Lower lobe of right lung (tissue), 2 donors: ENCODE results near the gene VWA5B1. TPM values are rescaled to one million over a fixed set of nuclear protein-coding genes. Genes with fewer than 3 reads are reported as not detected.
"Not testable (repeated sequence)": the region's sequence is repeated elsewhere in the genome, so short reads cannot be mapped to it uniquely, and the experiment has no call there.

Source experiments
- ATAC-seq, 2 donors: fragments of 200-7000 bp; cut with Tn5 transposase; one replicate each; pipeline ENCODE4 v1.9.1; 2020 to 2022; ENCODE audit warnings: mild to moderate bottlenecking in 2 of 2, moderate library complexity in 2 of 2
- DNase-seq: peaks from one replicate; pipeline ENCODE4 v3.0.0-alpha.2; 2020
- H3K27ac ChIP-seq: fragments of 200-600 bp; one replicate; pipeline ENCODE4 v1.8.0; 2022
- H3K27me3 ChIP-seq: fragments of 200-600 bp; one replicate; pipeline ENCODE4 v1.8.0; 2022; ENCODE audit warnings: low read depth
- H3K36me3 ChIP-seq: fragments of 200-600 bp; one replicate; pipeline ENCODE4 v1.8.0; 2022; ENCODE audit warnings: mild to moderate bottlenecking
- H3K4me1 ChIP-seq: fragments of 200-600 bp; one replicate; pipeline ENCODE4 v1.8.0; 2022
- H3K4me3 ChIP-seq: fragments of 200-600 bp; one replicate; pipeline ENCODE4 v1.8.0; 2022; ENCODE audit warnings: mild to moderate bottlenecking
- H3K9me3 ChIP-seq: fragments of 200-600 bp; one replicate; pipeline ENCODE4 v1.8.0; 2022
- CTCF ChIP-seq: fragments of 200-600 bp; IDR thresholded peaks from one replicate; pipeline ENCODE4 v1.8.0; 2022; ENCODE audit warnings: antibody characterized with exemption, mild to moderate bottlenecking
- intact Hi-C: fragments of 100-400 bp; cut with DNase I; formaldehyde crosslinking; loops from one replicate; pipeline ENCODE4 v1.11.0; 2022
- total RNA-seq: library from RNA; stranded (reverse); fragmentation: NEBNext Ultra II Directional; extraction: Animal tissue kit (Norgen Biotek cat#: 25700); gene quantifications from one replicate; pipeline ENCODE4 v1.2.1, GENCODE V29; 2021
- donor health status: DM: no; HTN: yes; CAD: no; lungs with severe emphysema.

The VWA5B1 gene
- total RNA-seq, 1 donor from 2014 or later = 0.30 TPM

- Histone ChIP-seq H3K4me1 (no peaks in the 10 kb centered on the region), H3K27me3 (peaks cover 17% of the 10 kb centered on the region), H3K27ac (no peak overlapping the region), H3K36me3 (no peaks in the 10 kb centered on the region), H3K4me3 (no peak overlapping the region), H3K9me3 (no peaks in the 10 kb centered on the region)
- intact Hi-C loops = no loop called here
- DNase-seq (no peak), ATAC-seq (no peak)
- no peak for TF ChIP-seq CTCF
Observed at GRCh38 chr1:20281801-20282200, 8.9 kb upstream of the VWA5B1 start.

DNA sequence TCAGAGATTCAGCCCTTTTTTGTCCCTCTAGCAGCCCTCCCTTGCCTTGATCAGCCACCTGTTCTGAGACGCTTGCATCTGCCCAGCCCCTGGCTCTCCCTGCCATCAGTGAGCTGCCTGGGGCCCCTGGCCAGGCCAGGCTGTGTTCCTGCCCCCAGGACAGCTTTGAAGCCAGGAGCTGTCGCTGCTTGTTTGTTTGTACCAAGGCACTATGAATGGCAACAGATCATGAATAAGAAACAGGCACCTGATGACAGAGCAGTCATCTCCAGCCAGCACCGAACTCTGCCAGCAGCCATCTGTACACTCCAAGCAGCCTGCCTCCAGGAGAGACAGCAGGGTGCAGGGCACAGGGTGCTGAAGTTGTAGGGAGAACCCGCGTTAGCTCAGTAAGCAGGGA lies 8.1 kb upstream of the VWA5B1 start:
- H3K9me3 ChIP-seq = no peaks in the 10 kb centered on the region
- H3K4me1 ChIP-seq = no peaks in the 10 kb centered on the region
- intact Hi-C loops = no loop called here
- DNase-seq (no peak), ATAC-seq (no peak)
- no peak for TF ChIP-seq CTCF
- H3K4me3 ChIP-seq = no peak overlapping the region
- no peak overlapping the region for H3K27ac ChIP-seq
- no peaks in the 10 kb centered on the region for H3K36me3 ChIP-seq
- H3K27me3 ChIP-seq = peaks cover 18% of the 10 kb centered on the region

DNA sequence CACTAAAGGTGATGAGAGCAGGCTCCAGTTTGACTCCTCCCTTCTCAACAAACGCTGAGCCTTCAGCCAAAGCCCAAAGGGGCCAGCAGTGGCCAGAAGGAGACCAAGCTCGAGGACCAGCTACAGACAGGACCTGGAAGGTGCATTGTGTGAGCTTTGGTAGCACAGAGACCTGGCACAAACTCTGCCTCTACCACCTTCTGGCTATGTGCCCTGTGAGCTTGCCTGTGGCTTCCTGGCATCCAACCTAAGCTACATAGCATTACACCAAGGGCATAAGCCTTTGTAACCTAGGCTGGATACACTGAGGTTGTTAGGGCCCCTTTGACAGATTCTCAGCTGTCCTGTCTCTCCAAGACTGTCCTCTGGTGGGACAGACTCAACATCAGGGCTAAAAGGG lies 6.6 kb upstream of the VWA5B1 start:
- DNase-seq (no peak), ATAC-seq (no peak)
- no peaks in the 10 kb centered on the region for H3K9me3 ChIP-seq
- intact Hi-C loops = no loop called here
- H3K36me3 ChIP-seq = no peaks in the 10 kb centered on the region
- H3K4me1 ChIP-seq = no peaks in the 10 kb centered on the region
- no peak overlapping the region for H3K4me3 ChIP-seq
- TF ChIP-seq CTCF = no peak
- peaks cover 23% of the 10 kb centered on the region for H3K27me3 ChIP-seq
- no peak overlapping the region for H3K27ac ChIP-seq

GRCh38 chr1:20284625-20285024 lies 6.0 kb upstream of the VWA5B1 start:
- no peaks in the 10 kb centered on the region for H3K4me1 ChIP-seq
- intact Hi-C loops = no loop called here
- ATAC-seq (no peak), DNase-seq (no peak)
- no peaks in the 10 kb centered on the region for H3K9me3 ChIP-seq
- no peak for TF ChIP-seq CTCF
- no peak overlapping the region for H3K4me3 ChIP-seq
- no peaks in the 10 kb centered on the region for H3K36me3 ChIP-seq
- no peak overlapping the region for H3K27ac ChIP-seq
- peaks cover 28% of the 10 kb centered on the region for H3K27me3 ChIP-seq

DNA sequence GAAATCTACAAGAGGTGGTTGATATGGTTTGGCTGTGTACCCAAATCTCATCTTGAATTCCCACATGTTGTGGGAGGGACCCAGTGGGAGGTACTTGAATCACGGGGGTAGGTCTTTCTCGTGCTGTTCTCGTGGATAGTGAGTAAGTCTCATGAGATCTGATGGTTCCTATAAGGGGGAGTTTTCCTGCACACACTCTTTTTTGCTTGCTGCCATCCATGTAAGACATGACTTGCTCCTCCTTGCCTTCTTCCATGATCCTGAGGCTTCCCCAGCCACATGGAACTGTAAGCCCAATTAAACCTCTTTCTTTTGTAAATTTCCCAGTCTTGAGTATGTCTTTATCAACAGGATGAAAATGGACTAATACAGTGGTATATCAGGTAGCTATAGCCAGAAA lies 5.2 kb upstream of the VWA5B1 start:
- Histone ChIP-seq H3K27ac (no peak overlapping the region), H3K4me3 (no peak overlapping the region), H3K4me1 (no peaks in the 10 kb centered on the region), H3K36me3 (no peaks in the 10 kb centered on the region), H3K27me3 (peaks cover 37% of the 10 kb centered on the region), H3K9me3 (no peaks in the 10 kb centered on the region)
- DNase-seq = no peak
- ATAC-seq = no peak
- no peak for TF ChIP-seq CTCF
- intact Hi-C loops = no loop called here

- DNase-seq, H3K9me3 ChIP-seq, H3K36me3 ChIP-seq, intact Hi-C loops, H3K4me1 ChIP-seq, ATAC-seq, H3K27ac ChIP-seq, H3K4me3 ChIP-seq: not testable (repeated sequence)
- H3K27me3 ChIP-seq = peaks cover 49% of the 10 kb centered on the region
Observed at GRCh38 chr1:20287696-20288095, 3.0 kb upstream of the VWA5B1 start.
